AG09319 (cell line): ENCODE results near the gene PHLDA2.

Experiments
- DNase-seq: peaks from one replicate; pipeline ENCODE4 v3.0.0-alpha.2; 2010; ENCODE audit warnings: low read depth; ENCODE audit errors: extremely low read depth
- CTCF ChIP-seq: IDR thresholded peaks from 2 replicates; pipeline ENCODE4 v1.5.1; 2011; ENCODE audit warnings: low read depth, mild to moderate bottlenecking, inconsistent platforms, low read length, moderate library complexity

The PHLDA2 gene

GRCh38 chr11:2881076-2881980 lies 47.9 kb downstream of the PHLDA2 start:
- DNase-seq: no peak
- no peak for TF ChIP-seq CTCF

GRCh38 chr11:2880646-2881045 lies 48.6 kb downstream of the PHLDA2 start:
- no peak for DNase-seq
- no peak for TF ChIP-seq CTCF

GRCh38 chr11:2878782-2879181 lies 50.4 kb downstream of the PHLDA2 start:
- no peak for TF ChIP-seq CTCF
- no peak for DNase-seq
